H1 (cell line): Measurements from ENCODE around the gene PCP4L1.

ENCODE experiments used
- PHF8 ChIP-seq: fragments of 200-600 bp; sonication (generic); conservative IDR thresholded peaks from 2 replicates; pipeline ENCODE4 v1.7.1; 2012; ENCODE audit warnings: low read depth, mild to moderate bottlenecking, inconsistent platforms, low read length, moderate library complexity
- POLR2A ChIP-seq, 2 experiments: IDR thresholded peaks; 1 replicate in 1 of 2; 2 replicates in 1 of 2; pipeline ENCODE4 v1.6.1; 2011; ENCODE audit warnings: low read depth in 2 of 2, low read length in 2 of 2, mild to moderate bottlenecking in 2 of 2; ENCODE audit errors: control extremely low read depth in 1 of 2
- RFX5 ChIP-seq: IDR thresholded peaks from 2 replicates; pipeline ENCODE4 v1.6.1; 2011; ENCODE audit warnings: low read depth, low read length, improper control_type of control experiment, borderline replicate concordance
- SIN3A ChIP-seq, 2 experiments: IDR thresholded peaks in 1 of 2; conservative IDR thresholded peaks in 1 of 2; 2 replicates each; pipeline ENCODE4 v1.6.1; 2011 to 2012; ENCODE audit warnings: low read length in 2 of 2, improper control_type of control experiment in 1 of 2, low read depth in 1 of 2, mild to moderate bottlenecking in 1 of 2
- SP2 ChIP-seq: IDR thresholded peaks from 2 replicates; pipeline ENCODE4 v1.6.1; 2012; ENCODE audit warnings: mild to moderate bottlenecking, low read length, inconsistent platforms
- TAF1 ChIP-seq: IDR thresholded peaks from 2 replicates; pipeline ENCODE4 v1.6.1; 2011; ENCODE audit warnings: mild to moderate bottlenecking, low read depth, low read length
- TF ChIP-seq, protein P1 (sequence below): IDR thresholded peaks from 2 replicates; pipeline ENCODE4 v1.6.1; 2012; ENCODE audit warnings: low read length, inconsistent platforms
- TF ChIP-seq, protein P2 (sequence below), 3 experiments: IDR thresholded peaks; 1 replicate in 2 of 3; 2 replicates in 1 of 3; pipeline versions ENCODE4 v1.5.1 to v1.6.1; 2011; ENCODE audit warnings: low read length in 3 of 3, mild to moderate bottlenecking in 3 of 3, inconsistent platforms in 2 of 3, low read depth in 1 of 3, moderate library complexity in 1 of 3; ENCODE audit not compliant: insufficient read depth in 1 of 3; ENCODE audit errors: control extremely low read depth in 1 of 3

DNA sequence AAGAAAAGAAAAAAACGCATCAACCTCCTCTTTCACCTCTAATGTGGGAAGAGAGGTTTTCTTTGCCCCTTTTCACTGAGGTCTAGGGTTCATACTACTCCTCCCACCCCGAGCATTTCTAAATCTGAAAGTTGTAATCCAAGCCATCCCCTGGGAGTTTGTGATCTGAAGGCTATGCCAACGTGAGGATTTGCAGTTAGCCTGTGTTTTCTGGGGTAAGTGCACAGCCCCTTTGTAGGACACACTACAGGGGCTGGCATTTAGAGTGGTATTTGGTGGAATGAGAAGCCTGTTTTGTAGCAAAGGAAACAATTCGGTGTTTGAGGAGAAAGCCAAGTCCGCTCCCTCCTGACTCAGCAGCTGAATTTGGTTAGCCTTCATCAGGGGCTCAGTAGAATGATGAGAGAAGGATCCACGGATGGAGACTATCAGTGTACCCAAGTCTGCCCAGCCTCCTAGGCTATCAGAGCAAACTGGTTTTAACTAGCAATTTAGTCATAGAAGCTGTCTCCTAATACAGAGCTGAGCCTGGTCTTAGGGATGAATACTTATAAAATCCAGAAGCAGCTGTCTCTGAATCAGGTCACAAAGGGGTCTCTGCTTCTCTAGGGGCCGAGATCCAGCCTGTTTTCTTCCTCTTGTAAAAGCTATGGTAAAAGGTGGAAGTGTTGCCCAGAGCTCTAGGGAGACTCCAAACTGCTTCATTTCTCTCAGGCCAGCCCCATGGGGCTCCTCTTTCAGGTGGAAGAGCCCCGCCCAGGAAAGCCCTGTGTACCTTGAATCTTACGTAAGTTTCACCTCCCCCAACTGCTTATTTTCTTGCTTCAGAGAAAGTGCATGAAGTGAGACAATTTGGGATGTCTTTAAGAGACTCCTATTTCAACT lies 2.1 kb downstream of the PCP4L1 start:
- TF ChIP-seq RFX5 (no peak), PHF8 (no peak), SIN3A (conservative IDR thresholded peaks at IDR 0.05 in 1 of 2, IDR thresholded peaks at IDR 0.05 in 1 of 2; ENCODE audit: low read depth in 1 of 2, low read length in 2 of 2) (no peak), TAF1 (no peak), SP2 (no peak), POLR2A (IDR thresholded peaks at IDR 0.05; ENCODE audit: control extremely low read depth in 1 of 2, low read depth in 2 of 2, low read length in 2 of 2) (no peak)
- TF ChIP-seq, protein P1, sequence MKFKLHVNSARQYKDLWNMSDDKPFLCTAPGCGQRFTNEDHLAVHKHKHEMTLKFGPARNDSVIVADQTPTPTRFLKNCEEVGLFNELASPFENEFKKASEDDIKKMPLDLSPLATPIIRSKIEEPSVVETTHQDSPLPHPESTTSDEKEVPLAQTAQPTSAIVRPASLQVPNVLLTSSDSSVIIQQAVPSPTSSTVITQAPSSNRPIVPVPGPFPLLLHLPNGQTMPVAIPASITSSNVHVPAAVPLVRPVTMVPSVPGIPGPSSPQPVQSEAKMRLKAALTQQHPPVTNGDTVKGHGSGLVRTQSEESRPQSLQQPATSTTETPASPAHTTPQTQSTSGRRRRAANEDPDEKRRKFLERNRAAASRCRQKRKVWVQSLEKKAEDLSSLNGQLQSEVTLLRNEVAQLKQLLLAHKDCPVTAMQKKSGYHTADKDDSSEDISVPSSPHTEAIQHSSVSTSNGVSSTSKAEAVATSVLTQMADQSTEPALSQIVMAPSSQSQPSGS = no peak
- TF ChIP-seq, protein P2, sequence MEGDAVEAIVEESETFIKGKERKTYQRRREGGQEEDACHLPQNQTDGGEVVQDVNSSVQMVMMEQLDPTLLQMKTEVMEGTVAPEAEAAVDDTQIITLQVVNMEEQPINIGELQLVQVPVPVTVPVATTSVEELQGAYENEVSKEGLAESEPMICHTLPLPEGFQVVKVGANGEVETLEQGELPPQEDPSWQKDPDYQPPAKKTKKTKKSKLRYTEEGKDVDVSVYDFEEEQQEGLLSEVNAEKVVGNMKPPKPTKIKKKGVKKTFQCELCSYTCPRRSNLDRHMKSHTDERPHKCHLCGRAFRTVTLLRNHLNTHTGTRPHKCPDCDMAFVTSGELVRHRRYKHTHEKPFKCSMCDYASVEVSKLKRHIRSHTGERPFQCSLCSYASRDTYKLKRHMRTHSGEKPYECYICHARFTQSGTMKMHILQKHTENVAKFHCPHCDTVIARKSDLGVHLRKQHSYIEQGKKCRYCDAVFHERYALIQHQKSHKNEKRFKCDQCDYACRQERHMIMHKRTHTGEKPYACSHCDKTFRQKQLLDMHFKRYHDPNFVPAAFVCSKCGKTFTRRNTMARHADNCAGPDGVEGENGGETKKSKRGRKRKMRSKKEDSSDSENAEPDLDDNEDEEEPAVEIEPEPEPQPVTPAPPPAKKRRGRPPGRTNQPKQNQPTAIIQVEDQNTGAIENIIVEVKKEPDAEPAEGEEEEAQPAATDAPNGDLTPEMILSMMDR (IDR thresholded peaks at IDR 0.05; ENCODE audit: control extremely low read depth in 1 of 3, insufficient read depth in 1 of 3, low read depth in 1 of 3, low read length in 3 of 3) = no peak
